Activated CD4-positive, alpha-beta T cell treated with anti-CD3 and anti-CD28 coated beads, Interleukin-2, Interleukin-6, amounts not matched to agents 100 ng/mL and 50 ng/mL, durations not matched to agents 16 hours and 8 hours (primary cell): ENCODE data around the gene A2ML1.
"Not testable (repeated sequence)": the region's sequence is repeated elsewhere in the genome, so short reads cannot be mapped to it uniquely, and the experiment has no call there.

Experiments used
- DNase-seq: peaks from one replicate; pipeline ENCODE4 v3.0.0-alpha.2; 2020

The A2ML1 gene

DNA sequence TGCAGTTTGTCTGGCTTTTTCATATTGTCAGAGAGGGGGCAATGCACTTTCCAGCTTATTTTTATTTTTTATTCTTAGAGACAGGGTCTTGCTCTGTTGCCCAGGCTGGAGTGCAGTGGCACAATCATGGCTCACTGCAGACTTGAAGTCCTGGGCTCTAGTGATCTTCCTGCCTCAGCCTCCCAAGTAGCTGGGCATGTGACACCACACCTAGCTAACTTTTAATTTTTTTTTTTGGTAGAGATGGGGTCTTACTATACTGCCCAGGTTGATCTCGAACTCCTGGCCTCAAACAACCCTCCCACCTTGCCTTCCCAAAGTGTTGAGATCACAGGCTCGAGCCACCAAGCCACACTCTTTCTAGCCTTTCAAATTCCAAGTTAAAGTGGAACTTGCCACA, 3.9 kb upstream of the A2ML1 start:
- no peak for DNase-seq

DNA sequence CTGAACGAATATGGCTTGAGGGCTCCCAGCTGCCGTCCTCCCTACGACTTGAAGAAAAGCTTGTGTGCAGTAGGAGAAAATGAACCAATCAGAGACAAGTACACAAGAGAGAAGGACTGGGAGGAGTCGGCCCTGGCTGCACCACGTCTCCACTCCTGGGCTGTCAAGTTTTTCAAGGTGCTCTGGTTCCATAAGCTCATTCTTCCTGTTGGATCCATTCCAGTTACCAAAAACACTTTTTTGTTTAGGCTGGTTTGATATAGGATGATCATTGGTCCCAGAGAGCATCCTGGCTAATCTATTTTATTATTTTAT, 2.8 kb upstream of the A2ML1 start:
- no peak for DNase-seq

DNA sequence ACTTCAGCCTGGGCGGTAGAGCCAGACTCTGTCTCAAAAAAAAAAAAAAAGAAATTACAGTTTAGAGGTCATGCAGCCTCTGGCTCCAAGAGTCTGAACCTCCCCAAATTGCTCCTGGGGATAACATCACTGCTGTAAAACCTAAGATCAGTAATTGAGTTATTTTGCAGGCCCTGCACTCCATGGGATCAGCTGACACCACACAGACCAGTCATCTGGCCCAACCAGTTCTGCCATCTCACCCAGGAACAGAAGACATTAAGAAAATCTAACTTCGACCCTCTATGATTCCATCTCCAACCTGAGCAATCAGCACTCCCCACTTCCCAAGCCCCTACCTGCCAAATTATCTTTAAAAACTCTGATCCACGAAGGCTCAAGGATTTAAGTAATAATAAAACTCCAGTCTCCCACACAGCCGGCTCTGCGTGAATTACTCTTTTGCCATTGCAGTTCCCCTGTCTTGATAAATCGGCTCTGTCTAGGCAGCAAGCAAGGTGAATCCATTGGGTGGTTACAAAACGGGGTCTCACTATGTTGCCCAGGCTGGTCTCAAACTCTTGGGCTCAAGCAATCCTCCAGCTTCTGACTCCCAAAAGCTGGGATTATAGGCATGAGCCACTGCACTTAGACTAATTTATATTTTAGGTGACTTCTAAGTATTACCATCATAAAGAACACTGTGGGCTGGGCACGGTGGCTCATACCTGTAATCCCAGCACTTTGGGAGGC, 1.6 kb upstream of the A2ML1 start:
- DNase-seq = not testable (repeated sequence)

DNA sequence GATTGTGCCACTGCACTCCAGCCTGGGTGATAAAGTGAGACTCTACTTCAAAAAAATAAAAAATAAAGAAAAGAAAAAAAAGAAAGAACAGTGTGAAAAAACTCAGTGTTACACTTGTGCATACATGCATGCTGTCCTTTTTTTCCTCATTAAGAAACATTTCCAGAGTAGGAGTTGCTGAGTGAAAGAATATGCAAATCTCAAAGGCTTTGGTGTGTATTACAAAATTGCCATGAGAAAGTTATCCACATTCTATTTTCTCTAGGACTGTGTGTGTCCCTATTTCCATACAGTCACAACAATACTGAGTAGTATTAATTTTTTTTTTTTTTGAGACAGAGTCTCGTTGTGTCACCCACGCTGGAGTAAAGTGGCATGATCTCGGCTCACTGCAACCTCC, 830 bp upstream of the A2ML1 start:
- no peak for DNase-seq

DNA sequence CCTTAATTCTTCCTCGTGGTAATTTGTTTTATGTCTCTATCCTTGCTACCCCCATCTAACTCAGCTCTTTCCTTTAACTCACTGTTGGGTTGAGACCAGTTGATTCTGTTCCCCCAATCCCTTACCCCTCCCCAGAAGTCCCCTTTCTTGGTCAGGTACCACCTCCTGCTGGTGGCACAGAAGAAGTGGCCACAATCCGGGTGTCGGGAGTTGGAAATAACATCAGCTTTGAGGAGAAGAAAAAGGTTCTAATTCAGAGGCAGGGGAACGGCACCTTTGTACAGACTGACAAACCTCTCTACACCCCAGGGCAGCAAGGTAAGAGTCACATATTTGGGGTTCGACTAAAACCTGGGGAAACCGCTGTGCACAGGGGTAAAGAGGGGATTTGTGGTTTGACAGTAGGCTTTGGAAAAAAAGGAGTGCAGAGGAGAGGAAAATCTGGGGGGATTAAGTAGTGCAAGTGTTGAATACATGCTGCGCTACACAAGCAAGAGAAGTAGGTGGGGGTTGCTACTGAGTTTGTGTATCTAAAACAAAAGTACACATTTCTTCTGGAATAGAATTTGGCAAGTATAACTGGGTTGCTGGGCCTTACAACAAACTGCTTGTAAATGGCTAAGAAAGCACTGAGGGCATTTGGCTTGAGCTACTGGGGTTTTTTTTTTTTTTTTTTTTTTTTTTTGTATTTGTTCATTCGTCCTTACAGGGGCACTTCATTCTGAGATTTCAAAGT, 1.3 kb downstream of the A2ML1 start:
- DNase-seq = no peak

DNA sequence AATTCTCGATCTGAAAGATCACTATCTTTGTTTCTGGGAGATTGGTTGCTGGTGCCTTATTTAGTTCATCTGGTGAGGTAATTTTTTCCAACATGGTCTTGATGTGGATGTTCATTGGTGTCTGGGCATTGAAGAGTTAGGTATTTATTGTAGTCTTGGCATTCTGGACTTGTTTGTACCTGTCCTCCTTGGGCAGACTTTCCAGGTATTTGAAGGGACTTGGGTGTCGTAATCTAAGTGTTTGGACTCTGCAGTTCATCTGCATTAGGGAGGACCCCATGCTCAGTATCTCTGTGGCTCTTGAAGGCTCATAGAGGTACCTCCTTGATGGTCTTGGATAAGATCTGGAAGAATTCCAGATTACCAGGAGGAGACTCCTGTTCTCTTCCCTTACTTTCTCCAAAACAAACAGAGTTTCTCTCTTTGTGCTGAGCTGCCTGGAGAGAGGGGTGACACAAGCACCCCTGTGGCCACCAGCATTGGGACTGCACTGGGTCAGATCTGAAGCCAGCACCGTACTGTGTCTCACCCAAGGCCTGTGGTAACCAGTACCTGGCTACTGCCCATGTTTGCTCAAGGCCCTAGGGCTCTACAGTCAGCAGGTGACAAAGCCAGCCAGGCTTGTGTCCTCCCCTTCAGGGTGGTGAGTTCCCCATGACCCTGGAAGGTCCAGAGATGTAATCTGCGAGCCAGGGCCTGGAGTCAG, 5.3 kb downstream of the A2ML1 start:
- DNase-seq = no peak

DNA sequence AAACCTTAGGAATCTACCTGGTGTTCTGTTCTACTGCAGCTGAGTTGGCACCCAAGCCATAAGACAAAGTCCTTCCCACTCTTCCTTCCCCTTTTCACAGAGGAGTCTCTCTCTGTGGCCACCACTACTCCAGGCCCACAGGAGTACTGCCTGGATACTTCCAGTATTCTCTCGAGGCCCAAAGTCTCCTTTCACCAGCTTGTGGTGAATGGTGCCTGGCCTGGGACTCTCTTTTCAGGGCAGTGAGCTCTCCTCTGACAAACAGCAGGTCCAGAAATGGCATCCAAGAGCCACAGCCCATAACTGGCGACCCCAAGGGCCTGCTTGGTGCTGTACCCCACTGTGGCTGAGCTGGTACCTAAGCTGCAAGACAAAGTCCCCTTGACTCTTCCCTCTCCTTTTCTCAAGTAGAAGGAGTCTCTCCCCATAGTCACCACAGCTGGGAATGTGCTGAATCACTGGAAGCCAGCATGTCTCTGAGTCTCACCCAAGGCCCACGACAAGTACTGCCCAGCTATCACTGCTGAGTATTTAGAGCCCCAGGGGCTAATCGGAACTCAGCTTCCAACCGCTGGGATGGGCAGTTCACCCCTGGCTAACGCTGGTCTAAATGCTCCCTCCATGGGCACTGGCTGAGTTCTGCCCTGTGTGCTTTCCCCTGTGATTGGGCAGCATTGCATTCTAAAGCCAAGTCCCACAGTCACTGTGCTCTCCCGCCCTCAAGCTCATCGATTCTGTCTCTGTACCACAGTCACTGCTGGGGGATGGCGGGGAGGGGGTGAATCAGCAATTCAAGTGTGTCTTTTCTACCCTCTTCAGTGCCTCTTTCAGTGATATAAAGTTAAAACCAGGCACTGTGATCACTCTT, 6.1 kb downstream of the A2ML1 start:
- DNase-seq = no peak

DNA sequence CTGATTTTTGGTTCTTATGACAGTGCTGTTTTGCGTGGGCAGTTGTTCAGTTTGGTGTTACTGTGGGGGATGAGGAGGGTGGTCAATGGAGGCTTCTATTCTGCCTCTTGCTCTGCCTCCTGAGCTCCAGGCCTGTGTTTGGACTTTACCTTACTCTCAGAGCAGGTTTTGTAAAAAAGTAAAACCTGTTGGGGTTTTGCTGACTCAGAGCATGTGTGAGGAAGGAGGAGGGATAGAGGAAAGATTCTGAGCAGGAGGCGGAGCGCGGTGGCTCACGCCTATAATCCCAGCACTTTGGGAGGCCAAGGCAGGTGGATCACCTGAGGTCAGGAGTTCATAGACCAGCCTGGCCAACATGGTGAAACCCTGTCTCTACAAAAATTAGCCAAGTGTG, 6.7 kb downstream of the A2ML1 start:
- DNase-seq = no peak

DNA sequence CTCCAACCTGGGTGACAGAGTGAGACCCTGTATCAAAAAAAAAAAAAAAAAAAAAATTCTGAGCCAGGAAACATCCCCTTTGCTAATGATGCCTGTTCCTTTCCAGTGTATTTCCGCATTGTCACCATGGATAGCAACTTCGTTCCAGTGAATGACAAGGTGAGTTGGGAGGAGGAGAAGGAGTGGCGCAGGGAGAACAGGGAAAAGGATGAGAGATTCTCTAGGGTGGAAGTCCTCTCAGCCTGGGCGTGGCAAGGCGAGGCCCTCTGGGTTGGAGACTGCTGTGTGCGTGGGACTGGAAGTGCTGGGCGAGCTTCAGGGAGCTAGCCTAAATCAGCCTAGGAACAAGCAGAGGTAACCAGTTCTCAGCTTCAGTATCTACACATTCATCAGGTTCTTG, 7.2 kb downstream of the A2ML1 start:
- DNase-seq = no peak

DNA sequence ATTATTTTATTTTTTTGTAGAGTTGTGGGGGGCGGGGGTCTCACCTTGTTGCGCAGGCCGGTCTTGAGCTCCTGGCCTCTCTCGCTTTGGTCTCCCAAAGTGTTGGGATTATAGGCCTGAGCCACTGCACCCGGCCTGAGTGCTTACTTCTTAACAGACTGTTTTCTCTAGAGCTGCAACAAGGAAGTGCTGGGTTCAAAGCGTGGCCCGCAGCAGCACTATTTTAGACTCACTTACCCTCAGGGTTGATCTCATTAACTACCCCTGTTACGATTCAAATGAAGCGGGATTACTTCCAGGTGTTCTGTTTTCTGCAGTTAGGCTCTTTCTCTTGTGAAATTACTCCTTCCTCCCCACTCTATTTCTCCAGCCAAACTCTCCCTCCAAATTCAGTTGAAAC, 8.7 kb downstream of the A2ML1 start:
- no peak for DNase-seq

DNA sequence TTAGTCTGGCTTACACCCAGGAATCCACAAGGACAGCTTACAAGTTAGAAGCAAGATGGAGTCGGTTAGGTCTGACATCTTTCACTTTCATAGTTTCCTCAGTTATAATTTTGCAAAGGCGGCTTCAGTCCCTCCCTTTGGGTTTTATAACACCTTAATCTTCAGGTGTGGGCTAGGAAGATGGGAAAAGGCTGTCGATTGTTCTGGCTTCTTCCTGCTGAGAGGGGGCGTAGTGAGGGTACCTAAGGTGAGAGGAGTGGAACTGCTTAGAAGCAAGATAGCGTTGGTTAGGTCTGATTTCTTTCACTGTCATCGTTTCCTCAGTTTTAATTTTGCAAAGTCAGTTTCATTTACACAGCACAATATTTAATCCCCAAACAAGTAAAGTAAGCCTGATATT, 10.1 kb downstream of the A2ML1 start:
- DNase-seq = no peak

DNA sequence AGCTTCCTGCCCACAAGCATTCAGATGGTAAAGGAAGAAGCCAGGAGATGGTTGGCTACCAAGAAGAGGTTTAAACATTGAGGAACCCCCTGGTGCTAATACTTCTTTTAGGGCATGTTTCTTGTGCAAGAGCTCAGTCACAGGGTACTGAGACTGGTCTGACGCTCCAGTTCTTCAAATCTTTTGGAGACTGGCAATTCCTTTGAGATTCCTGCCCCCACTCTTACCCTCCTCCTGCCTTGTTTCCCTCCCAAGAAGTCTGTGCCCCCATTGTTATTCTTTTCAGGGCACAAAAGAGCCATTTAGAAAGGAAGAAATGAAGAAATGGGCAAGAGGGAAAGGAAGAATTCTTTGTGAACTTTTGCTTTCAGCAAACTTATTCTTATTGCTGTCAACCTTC, 11.8 kb downstream of the A2ML1 start:
- DNase-seq = no peak

DNA sequence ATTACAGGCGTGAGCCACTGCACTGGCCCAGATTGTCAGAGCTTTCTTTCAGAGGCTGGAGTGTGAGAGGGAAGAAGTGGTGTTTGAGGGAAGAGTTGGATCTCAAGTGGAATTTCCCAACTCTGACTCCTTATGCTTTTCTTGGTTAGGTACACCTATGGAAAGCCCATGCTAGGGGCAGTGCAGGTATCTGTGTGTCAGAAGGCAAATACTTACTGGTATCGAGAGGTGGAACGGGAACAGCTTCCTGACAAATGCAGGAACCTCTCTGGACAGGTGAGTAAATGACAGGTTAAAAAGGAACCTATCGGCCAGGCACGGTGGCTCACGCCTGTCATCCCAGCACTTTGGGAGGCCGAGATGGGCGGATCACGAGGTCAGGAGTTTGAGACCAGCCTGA, 14.9 kb downstream of the A2ML1 start:
- DNase-seq = no peak

DNA sequence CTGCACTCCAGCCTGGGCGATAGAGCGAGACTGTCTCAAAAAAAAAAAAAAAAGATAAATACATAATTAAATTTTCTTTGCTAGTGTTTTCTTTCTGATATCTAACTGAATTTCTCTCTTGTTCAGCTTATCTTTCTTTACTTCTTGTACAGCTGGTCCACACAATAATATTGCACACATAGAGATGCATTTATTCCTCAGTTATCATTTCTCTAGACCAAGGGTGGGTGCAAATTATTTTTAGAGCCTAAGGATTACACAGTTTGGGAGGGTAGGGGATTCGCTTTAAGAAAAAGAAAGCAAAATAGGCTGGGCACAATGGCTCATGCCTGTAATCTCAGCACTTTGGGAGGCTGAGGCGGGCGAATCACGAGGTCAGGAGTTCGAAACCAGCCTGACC, 17.9 kb downstream of the A2ML1 start:
- no peak for DNase-seq

DNA sequence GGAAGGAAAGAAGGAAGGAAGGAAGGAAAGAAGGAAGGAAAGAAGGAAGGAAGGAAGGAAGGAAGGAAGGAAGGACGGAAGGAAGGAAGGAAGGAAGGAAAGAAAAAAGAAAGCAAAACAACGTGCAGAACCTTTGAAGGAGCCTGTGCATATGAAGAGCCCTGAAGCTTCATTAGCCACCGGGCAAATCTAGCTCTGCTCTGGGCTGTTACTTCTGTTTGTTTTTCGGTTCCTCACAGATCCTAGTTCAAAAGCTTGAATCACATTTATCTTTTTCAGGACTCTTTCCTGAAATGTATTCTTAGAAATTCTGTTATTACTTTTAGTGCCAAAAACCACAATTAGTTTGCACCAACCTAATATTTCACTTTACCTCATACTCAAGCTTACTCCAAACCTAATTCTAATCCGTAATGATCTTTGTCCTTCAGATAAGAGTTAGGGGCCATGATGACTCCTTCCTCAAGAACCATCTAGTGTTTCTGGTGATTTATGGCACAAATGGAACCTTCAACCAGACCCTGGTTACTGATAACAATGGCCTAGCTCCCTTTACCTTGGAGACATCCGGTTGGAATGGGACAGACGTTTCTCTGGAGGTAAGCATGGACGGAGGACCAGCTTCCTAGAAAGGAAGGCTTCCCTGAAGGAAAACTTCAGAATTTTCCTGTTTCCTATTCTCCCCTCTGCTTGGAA, 18.7 kb downstream of the A2ML1 start:
- no peak for DNase-seq

DNA sequence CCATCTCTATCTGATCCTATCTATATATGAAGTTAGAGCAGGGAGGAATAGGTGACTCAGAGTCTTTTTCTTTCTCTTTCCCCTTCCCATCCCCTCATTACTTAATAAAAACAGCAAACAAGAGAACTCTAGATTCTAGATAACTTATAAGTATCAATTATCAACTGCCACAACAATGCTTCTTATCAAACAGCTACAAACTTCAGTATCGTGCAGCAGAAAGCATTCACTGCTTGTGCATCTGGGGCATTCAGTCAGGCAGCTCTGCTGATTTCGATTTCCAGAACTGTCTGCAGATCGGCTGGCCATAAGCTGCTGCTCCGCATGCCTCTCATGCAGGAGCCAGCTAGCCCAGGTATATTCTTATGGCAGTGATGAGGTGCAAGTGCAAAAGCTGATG, 19.4 kb downstream of the A2ML1 start:
- DNase-seq = no peak

DNA sequence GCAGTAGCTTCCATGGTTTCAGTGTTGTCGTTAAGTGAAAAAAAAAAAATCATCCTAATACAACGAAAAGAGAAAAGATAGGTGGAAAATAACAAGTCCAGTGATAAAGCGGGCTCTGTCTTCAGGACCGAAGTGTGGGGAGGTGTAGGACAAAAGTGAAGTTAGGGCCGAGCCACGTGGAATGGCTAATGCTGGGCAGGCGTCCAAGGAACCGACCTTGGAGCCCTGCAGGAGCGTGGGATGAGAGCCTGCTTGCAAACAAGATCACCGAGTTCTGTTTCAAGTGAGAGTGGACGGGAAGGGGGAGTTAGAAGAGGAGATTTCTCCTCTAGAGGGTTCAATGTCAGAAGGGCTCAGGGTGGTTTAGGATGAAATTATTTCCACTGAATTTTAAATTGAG, 22.2 kb downstream of the A2ML1 start:
- no peak for DNase-seq

DNA sequence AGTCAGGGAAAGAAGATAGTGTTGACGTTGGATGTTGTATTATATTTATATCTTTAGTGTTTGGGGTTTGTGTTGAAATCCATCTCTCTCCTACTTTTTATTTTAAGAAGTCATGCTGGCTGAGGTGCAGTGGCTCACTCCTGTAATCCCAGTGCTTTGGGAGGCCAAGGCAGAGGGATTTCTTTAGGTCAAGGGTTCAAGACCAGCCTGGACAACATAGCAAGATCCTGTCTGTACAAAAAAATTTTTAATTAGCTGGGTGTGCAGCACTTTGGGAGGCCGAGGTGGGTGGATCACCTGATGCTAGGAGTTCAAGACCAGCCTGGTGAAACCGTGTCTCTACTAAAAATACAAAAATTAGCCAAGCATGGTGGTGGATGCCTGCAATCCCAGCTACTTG, 23.9 kb downstream of the A2ML1 start:
- no peak for DNase-seq

DNA sequence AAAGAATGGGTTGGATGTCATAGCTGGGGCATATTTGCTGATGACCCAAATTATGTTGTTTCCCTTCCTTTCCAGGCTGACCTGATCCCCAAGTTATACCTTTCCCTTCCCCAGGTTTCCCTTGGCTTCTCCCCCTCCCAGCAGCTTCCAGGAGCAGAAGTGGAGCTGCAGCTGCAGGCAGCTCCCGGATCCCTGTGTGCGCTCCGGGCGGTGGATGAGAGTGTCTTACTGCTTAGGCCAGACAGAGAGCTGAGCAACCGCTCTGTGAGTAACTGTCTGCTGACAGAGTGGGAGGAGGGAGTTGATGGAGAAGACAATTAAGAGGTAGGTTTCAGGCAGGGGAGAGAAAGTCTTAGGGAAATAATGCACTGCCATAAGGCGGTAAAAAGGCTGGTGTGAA, 25.0 kb downstream of the A2ML1 start:
- DNase-seq = no peak

DNA sequence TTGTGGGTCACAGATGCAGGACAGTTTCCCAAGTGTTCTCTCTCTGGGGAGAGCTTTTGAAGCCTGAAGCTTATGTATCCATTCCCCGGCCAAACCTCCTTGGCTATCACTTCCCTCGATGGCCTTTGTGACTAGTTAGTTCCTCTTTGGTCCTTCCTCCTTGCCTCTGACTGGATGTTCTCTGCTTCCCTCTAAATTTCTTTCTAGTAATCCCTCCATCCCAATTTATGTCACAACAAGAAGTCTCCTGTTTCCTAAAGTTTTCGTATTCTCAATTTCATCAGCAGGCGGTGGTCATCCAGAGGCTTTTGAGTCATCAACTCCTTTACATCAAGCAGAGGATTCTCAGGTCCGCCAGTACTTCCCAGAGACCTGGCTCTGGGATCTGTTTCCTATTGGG, 27.5 kb downstream of the A2ML1 start:
- no peak for DNase-seq

DNA sequence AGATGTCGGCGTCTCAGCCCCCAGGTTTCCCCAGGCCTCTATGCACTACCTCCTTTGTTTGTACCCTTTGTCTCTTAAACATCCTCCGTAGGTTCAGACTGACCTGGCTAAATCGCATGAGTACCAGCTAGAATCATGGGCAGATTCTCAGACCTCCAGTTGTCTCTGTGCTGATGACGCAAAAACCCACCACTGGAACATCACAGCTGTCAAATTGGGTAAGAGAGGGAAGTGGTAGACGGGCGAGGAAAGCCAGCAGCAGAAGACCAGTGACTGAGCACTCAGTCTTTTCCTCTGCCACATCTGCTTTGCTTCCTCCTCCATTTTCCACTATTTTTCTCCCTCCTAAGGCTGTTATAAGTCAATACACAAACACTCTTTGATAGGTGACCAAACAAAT, 29.7 kb downstream of the A2ML1 start:
- DNase-seq = no peak

DNA sequence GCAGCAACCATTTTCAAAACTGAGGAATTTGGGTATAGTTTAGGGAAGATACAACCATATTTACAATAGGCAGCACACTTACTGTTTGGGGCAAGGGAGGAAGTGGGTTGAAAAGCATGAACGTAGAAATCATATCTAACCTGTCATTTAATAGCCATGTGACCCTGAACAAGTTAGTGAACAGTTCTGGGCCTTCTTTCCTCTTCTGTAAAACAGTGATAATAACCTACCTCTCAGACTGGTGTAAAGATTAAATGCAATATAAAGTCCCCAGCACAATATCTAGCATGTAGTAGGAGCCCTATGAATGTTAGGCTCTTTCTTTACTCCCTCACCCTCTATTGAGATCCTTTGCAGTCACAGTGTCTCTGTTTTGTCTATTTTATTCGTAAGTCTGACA, 33.5 kb downstream of the A2ML1 start:
- DNase-seq = no peak

DNA sequence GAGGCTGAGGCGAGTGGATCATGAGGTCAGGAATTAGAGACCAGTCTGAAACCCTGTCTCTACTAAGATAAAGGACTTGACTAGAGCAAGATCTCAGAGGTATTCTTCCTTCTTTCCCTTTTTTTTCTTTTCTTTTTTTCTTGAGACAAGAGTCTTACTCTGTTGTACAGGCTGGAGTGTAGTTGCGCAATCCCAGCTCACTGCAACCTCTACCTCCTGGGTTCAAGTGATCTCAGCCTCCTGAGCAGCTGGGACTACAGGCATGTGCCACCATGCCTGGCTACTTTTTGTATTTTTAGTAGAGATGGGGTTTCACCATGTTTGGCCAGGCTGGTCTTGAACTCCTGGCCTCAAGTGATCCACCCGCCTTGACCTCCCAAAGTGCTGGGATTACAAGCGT, 37.0 kb downstream of the A2ML1 start:
- not testable (repeated sequence) for DNase-seq
